GM21390 (cell line): ENCODE measurements around the gene SERPING1.

ENCODE experiments used
- ATAC-seq: cut with Tn5 transposase; IDR thresholded peaks from one replicate; pipeline ENCODE4 v1.9.1; 2021; ENCODE audit not compliant: unreplicated experiment

SERPING1 gene

DNA sequence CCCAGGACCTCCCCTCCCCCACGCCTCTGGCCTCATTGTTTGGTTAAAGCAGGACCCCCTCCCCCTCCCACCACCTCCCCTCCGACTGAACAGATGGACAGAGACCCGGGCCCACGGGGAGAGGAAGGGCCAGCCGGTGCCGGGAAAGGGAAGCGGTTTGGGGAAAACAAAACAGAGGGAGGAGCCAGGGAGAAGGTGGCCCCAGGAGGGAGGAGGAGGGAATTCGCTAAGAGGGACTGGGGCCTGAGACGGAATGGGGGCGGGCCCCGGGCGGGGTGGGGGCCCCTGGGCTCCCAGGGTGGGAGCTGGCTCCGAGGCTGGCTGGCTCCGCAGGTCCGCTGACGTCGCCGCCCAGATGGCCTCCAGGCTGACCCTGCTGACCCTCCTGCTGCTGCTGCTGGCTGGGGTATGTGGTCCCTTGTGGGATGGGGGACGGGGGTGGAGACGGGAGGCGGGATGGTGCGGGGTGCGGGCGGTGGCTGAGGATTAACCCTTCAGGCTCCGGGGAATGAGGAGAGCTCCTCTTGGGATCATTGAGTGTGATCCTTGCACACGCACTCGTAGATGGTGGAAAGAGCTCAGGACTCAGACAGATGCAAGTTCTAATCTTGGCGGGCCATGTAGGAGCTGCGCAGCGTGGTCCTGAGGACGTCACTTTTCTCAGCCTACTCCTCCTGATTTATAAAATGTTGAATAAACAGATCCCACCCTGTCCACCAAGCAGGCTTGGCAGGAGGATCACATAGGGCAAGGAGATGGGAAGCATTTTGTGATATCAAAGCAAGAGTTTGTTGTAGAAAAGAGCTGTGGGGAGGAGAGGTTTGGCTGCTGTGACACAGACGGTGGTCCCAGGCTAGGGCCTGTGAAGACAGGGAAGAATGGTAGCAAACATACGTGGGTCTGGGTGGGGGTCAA, 688 bp downstream of the SERPING1 start:
- ATAC-seq: no peak

DNA sequence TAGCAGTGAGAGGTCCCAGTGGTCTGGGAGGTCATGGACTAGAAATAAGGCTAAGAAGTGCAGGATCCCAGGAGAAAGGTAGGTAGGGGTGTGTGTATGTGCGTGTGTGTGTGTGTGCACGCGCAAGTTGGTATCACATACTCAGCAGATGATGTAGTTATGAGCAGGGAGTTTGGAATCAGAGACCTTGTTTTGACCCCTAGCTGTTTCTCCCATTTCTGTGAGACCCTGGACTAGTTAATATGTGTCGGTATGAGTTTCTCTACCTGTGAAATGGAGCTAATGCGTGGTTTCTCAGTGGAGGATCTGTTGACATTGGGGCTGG, 1.3 kb downstream of the SERPING1 start:
- ATAC-seq: no peak

- no peak for ATAC-seq
These were observed 1.9 kb downstream of the SERPING1 start for GRCh38 chr11:57599381-57599780.

DNA sequence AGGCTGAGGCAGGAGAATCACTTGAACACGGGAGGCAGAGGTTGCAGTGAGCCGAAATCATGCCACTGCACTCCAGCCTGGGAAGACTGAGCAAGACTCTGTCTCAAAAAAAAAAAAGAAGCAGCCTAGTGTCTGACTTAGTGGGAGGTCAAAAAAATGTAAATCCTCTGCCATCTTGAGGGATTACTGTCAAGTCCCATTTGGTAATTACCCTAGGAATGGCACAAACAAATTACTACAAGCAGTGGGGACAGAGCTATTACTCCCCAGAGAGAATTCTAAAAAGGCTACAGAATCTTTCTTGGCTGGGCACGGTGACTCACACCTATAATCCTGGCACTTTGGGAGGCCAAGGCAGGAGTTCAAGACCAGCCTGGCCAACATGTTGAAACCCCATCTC, 3.8 kb downstream of the SERPING1 start:
- ATAC-seq: no peak

DNA sequence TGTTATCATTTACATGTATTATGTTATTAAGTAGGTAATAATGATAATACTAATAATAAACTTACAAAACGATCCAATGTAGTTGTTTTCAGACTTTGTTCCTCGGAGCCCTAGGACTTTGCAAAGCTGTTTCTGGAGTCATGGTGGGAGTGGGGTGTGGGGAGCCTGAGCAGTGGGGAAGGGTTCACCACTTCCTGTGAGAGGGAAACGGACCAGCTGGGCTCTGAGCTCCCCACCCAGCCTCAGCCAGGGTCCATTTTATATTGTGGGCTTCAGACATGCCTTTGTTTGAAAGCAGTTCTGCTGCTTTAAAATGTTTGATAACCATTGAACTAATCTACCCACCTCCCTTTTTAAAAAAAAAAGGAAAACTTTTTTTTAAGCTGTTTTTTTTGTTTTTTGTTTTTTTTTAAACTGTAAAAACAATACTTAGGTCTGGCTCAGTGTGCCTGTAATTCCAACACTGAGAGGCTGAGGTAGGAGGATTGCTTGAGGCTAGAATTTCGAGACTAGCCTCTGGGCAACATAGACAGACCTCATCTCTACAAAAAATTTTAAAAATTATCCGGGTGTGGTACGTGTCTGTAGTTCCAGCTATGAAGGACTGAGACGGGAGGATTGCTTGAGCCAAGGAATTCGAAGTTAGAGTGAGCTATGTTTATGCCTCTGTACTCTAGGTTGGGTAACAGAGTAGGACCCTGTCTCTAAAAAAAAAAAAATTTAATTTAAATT, 7.0 kb downstream of the SERPING1 start:
- no peak for ATAC-seq

GRCh38 chr11:57605028-57605420, 7.5 kb downstream of the SERPING1 start:
- no peak for ATAC-seq

DNA sequence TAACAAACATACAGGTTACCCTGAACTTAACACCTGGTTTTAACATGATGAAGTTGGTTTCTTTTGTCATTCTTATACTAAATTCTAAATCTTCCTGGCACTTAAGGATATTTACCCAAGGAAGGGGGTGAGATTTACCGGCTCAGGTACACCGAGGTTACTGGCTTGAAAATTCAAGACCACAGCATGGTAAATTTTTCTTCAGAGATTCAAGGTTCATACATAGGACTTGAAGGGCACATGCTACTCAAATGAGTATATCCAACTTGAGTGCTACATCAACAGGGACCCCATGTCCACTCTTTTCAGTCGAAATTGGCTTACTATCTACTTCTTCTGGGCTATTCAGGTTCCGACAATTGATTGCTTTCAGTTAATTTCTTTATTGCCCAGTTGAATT, 12.7 kb downstream of the SERPING1 start:
- no peak for ATAC-seq

DNA sequence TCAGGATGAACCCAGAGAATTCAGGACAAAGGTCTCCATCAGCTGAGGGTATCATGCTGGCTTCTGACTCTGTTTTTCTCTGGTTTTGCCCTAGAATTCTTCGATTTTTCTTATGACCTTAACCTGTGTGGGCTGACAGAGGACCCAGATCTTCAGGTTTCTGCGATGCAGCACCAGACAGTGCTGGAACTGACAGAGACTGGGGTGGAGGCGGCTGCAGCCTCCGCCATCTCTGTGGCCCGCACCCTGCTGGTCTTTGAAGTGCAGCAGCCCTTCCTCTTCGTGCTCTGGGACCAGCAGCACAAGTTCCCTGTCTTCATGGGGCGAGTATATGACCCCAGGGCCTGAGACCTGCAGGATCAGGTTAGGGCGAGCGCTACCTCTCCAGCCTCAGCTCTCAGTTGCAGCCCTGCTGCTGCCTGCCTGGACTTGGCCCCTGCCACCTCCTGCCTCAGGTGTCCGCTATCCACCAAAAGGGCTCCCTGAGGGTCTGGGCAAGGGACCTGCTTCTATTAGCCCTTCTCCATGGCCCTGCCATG, 16.8 kb downstream of the SERPING1 start:
- no peak for ATAC-seq

DNA sequence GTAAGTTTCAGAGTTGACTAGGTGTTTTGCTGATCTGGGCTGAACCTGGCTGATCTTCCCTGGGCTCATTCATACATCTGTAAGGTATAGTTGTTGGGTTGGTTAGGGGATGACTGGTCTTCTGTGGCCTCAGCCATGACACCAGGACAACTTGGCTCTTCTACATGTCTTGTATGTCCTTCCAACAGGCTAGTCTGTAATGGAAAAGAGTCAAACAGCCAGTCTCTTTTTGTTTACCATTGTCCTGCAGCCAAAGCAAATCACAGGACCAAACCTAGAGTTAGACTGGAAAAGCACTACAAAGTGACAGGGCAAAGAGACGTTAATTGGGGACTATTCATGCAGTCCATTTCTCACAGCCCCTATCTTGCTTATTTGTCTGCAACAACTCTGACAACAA, 17.8 kb downstream of the SERPING1 start:
- ATAC-seq: no peak

DNA sequence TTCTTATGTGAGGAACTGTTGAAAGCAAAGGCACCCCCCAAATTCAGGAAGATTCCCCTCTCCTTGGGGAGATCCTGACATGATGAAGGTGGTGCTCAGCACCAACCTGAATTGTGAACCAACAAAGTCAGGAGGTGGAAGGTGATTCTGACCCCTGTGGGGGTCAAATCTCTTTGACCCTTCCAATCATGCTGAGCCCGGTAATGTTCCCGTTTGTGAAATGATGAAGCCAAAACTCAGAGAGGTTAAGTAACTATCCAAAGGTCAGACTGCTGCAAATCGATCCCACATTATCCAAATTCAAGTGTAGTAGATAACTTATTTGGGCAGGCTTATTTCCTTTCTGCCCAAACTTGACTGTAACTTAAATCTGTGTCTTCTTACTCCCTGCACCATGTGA, 19.1 kb downstream of the SERPING1 start:
- ATAC-seq: no peak

- no peak for ATAC-seq
These were observed 21.0 kb downstream of the SERPING1 start for GRCh38 chr11:57618438-57618837.

- no peak for ATAC-seq
These were observed 21.8 kb downstream of the SERPING1 start for GRCh38 chr11:57619331-57619730.

DNA sequence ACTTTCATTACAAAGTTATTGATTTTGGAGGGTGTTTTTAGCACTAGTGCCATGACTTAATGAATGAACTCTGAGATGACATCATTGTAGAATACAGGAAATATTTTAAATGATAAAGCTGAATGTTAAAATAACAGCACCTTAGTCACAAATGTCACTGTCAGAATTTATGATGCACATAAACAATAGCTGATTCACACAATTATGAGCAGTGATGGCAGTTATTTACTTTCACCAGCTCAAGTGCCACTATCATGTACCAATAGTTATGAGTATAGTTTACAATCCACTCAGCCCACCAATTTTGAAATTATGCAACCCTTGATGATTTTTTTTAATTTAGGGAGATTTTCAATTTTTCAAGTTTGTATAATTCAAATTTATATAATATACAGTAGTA, 23.0 kb downstream of the SERPING1 start:
- ATAC-seq: no peak

- ATAC-seq: no peak
These were observed 24.8 kb downstream of the SERPING1 start for GRCh38 chr11:57622263-57622662.

DNA sequence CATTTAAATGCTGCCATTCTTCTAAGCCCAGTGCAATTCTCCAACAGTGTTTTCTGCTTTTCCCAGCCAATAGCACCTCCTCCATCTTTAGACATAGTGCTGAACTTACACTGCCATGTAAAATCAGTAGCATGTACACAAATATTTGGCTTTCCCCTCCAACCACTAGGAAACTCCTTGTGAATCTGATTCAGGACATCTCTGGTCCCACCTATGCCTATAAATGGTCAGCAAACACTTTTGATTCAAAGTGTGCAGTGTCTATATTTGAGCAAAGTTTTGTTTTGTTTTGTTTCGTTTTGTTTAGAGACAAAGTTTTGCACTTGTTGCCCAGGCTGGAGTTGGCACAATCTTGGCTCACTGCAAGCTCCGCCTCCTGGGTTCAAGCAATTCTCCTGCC, 27.4 kb downstream of the SERPING1 start:
- no peak for ATAC-seq

DNA sequence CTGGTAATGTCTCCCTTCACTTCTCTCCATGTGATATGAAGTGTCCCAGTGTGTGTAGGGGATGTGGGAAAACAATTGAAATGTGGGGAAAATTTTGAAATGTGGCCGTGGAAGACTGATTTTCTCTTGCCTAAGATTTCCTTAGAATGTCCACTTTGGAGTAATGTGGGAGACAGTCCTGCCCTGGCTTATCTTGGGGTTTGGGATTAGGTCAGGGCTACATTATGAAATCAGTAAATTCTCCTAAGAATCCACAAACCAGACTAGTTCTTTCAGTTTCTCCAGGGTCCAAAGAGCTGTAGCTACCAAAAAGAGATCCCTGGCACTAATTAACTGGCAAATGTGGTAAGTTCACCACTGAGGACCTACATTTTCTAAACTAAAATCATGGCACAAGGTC, 29.4 kb downstream of the SERPING1 start:
- no peak for ATAC-seq

GRCh38 chr11:57630171-57630570, 32.7 kb downstream of the SERPING1 start:
- ATAC-seq: no peak

DNA sequence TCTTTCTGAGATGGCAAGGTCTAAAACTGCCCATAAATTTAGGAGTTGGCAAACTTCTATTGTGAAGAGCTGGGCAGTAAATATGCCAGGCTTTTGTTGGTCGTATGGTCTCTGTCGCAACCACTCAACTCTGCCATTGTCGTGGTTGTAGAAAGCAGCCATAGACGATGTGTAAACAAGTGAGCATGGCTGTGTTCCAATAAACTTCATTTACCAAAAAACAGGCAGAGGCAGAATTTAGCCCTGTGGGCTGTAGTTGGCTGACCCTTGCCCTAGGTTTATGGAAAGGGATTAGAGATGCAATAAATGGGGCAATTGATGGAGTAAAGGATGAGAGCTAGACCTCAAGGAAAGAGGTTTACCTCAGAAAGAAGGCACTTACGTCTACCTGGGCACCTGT, 34.6 kb downstream of the SERPING1 start:
- no peak for ATAC-seq

GRCh38 chr11:57633394-57634070, 36.0 kb downstream of the SERPING1 start:
- no peak for ATAC-seq

DNA sequence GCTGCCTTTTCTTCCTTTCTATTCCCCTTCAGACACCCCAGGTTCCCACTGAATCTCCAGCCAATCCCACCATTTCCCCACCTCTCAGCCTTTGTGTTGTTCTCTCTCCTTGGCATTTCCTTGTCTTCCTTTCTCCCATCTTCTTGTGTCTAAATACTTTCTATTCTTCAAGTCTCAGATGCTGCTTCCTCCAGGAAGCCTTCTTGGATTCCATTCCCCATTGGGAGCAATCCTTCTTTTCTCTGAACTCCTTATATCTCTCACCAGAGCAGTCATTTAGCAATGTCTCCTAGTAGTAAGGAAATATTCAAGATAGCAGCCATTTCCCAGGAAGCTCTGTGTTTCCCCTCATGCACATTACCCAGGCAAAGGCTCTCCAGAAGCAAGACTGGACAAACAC, 36.8 kb downstream of the SERPING1 start:
- no peak for ATAC-seq

- no peak for ATAC-seq
These were observed 37.8 kb downstream of the SERPING1 start for GRCh38 chr11:57635246-57635645.

DNA sequence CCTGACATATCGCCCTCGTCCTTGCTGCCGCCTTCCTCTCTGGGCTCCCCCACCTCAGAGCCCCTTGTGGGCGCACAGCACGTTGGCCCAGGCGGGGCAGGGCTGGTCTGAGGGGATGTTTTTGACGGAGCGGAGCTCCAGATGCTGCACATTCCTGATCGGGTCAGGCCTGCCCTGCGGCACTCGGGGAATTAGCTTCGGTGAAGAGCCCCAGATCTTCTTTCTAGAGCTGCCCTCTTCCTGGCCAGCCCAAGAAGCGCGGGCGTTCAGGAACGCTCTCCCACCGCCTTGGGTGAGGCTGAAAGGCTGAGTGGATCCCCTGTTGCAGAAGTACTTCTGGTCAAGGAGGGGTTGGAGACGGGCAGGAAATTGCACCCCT, 40.1 kb downstream of the SERPING1 start:
- no peak for ATAC-seq
